ENCODE data around the gene OR56B4. TPM values are rescaled to one million over a fixed set of nuclear protein-coding genes. Genes with fewer than 3 reads are reported as not detected.

Gene OR56B4
- total RNA-seq, 1 experiment from 2014 or later: not detected

DNA sequence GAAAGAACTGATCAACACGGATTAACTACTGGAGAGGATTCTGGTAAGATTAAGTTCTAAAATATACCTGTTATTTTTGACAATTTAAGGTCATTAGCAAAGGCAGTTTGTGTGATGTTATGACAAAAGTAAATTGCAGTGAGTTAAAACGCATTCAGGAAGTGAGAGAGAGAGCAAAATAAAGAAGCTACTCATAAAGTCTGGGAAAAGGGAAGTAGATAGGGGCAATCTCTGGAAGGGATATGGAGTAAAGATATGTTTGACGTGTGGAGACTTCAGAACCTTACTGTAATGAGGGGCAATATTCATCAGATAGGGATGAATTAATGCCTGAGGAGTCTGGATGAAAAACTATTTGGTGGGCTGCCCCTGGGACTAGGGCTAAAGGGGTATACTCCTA, 16.8 kb downstream of the OR56B4 start:
- Histone ChIP-seq H3K27me3 (ENCODE audit: control insufficient read depth, insufficient read depth, low read length) (0 out of 2 replicates have a peak, but pooled peaks cover 2% of the 10 kb centered on the region), H3K4me3 (ENCODE audit: low read depth in 2 of 2, low read length in 2 of 2) (no peak overlapping the region), H3K4me1 (ENCODE audit: control insufficient read depth, insufficient read depth, low read length) (no peaks in the 10 kb centered on the region), H3K9me3 (ENCODE audit: control insufficient read depth, insufficient read depth, low read depth, low read length) (no peaks in the 10 kb centered on the region), H3K27ac (ENCODE audit: low read length) (no peak overlapping the region), H3K36me3 (ENCODE audit: control insufficient read depth, insufficient read depth, low read length) (no peaks in the 10 kb centered on the region)
- intact Hi-C loops (cut with micrococcal nuclease; ENCODE audit: unreplicated experiment): no loop called here
- ATAC-seq: no peak
- no peak for DNase-seq (ENCODE audit: low read depth, low spot score)
- CTCF ChIA-PET: no interaction called here
- no TSS peak for BruUV-seq (replicated peaks)
- POLR2A ChIA-PET: no interaction called here
- no peak for TF ChIP-seq TCF7L2 (IDR thresholded peaks at IDR 0.05; ENCODE audit: low read depth, low read length)
- TF ChIP-seq, protein P1, sequence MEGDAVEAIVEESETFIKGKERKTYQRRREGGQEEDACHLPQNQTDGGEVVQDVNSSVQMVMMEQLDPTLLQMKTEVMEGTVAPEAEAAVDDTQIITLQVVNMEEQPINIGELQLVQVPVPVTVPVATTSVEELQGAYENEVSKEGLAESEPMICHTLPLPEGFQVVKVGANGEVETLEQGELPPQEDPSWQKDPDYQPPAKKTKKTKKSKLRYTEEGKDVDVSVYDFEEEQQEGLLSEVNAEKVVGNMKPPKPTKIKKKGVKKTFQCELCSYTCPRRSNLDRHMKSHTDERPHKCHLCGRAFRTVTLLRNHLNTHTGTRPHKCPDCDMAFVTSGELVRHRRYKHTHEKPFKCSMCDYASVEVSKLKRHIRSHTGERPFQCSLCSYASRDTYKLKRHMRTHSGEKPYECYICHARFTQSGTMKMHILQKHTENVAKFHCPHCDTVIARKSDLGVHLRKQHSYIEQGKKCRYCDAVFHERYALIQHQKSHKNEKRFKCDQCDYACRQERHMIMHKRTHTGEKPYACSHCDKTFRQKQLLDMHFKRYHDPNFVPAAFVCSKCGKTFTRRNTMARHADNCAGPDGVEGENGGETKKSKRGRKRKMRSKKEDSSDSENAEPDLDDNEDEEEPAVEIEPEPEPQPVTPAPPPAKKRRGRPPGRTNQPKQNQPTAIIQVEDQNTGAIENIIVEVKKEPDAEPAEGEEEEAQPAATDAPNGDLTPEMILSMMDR (IDR thresholded peaks at IDR 0.05): no peak
- TF ChIP-seq, protein P2, sequence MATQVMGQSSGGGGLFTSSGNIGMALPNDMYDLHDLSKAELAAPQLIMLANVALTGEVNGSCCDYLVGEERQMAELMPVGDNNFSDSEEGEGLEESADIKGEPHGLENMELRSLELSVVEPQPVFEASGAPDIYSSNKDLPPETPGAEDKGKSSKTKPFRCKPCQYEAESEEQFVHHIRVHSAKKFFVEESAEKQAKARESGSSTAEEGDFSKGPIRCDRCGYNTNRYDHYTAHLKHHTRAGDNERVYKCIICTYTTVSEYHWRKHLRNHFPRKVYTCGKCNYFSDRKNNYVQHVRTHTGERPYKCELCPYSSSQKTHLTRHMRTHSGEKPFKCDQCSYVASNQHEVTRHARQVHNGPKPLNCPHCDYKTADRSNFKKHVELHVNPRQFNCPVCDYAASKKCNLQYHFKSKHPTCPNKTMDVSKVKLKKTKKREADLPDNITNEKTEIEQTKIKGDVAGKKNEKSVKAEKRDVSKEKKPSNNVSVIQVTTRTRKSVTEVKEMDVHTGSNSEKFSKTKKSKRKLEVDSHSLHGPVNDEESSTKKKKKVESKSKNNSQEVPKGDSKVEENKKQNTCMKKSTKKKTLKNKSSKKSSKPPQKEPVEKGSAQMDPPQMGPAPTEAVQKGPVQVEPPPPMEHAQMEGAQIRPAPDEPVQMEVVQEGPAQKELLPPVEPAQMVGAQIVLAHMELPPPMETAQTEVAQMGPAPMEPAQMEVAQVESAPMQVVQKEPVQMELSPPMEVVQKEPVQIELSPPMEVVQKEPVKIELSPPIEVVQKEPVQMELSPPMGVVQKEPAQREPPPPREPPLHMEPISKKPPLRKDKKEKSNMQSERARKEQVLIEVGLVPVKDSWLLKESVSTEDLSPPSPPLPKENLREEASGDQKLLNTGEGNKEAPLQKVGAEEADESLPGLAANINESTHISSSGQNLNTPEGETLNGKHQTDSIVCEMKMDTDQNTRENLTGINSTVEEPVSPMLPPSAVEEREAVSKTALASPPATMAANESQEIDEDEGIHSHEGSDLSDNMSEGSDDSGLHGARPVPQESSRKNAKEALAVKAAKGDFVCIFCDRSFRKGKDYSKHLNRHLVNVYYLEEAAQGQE (IDR thresholded peaks at IDR 0.05; ENCODE audit: insufficient read depth in 1 of 2, low read depth in 2 of 2, low read length in 1 of 2): no peak
- TF ChIP-seq POLR2AphosphoS5 (IDR thresholded peaks at IDR 0.05; ENCODE audit: low read depth, low read length): no peak
- no peak for TF ChIP-seq SIN3A (IDR thresholded peaks at IDR 0.05; ENCODE audit: borderline replicate concordance, insufficient read depth, low read depth, low read length)
- in situ Hi-C loops (cut with HindIII; ENCODE audit: low pct_unique_long_range_greater_than_20kb, low sequenced_read_pairs): no loop called here

DNA sequence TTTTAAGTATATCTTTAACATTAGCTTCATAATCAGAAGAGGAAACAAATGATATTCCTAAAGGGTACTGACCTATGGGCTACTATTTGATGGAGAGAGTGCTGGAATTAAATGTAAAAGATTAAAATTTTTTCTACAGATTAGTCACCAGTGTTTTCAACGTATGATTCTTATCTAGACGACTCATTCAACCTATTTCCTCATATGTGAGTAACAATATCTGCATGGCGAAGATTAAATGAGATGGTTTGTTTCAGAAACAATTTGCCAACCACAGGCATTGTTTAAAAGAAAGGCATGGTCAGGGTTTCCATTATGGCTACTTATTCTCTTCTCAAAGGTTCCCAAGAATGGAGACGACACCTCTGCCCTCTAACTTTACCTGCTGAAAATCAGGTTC, 20.4 kb downstream of the OR56B4 start:
- H3K4me1 ChIP-seq (ENCODE audit: control insufficient read depth, insufficient read depth, low read length): no peaks in the 10 kb centered on the region
- TF ChIP-seq, protein P2 (IDR thresholded peaks at IDR 0.05; ENCODE audit: insufficient read depth in 1 of 2, low read depth in 2 of 2, low read length in 1 of 2): no peak
- TF ChIP-seq, protein P1 (IDR thresholded peaks at IDR 0.05): no peak
- TF ChIP-seq POLR2AphosphoS5 (IDR thresholded peaks at IDR 0.05; ENCODE audit: low read depth, low read length) (no peak), SIN3A (IDR thresholded peaks at IDR 0.05; ENCODE audit: borderline replicate concordance, insufficient read depth, low read depth, low read length) (no peak), TCF7L2 (IDR thresholded peaks at IDR 0.05; ENCODE audit: low read depth, low read length) (no peak)
- H3K4me3 ChIP-seq (ENCODE audit: low read depth in 2 of 2, low read length in 2 of 2): no peak overlapping the region
- DNase-seq (ENCODE audit: low read depth, low spot score): no peak
- no TSS peak for BruUV-seq (replicated peaks)
- POLR2A ChIA-PET: no interaction called here
- no peak overlapping the region for H3K27ac ChIP-seq (ENCODE audit: low read length)
- in situ Hi-C loops (cut with HindIII; ENCODE audit: low pct_unique_long_range_greater_than_20kb, low sequenced_read_pairs): no loop called here
- intact Hi-C loops (cut with micrococcal nuclease; ENCODE audit: unreplicated experiment): no loop called here
- H3K9me3 ChIP-seq (ENCODE audit: control insufficient read depth, insufficient read depth, low read depth, low read length): no peaks in the 10 kb centered on the region
- CTCF ChIA-PET: no interaction called here
- H3K36me3 ChIP-seq (ENCODE audit: control insufficient read depth, insufficient read depth, low read length): no peaks in the 10 kb centered on the region
- no peak for ATAC-seq
- 0 out of 2 replicates have a peak, but pooled peaks cover 2% of the 10 kb centered on the region for H3K27me3 ChIP-seq (ENCODE audit: control insufficient read depth, insufficient read depth, low read length)
